Ishikawa (cell line): ENCODE measurements around the gene UBAC2.

ENCODE experiments used
- CEBPB ChIP-seq: IDR thresholded peaks from 2 replicates; pipeline ENCODE4 v1.6.1; 2012
- CREB1 ChIP-seq: IDR thresholded peaks from 2 replicates; pipeline ENCODE4 v1.6.1; 2012; ENCODE audit warnings: low read depth
- EGR1 ChIP-seq: IDR thresholded peaks from 2 replicates; pipeline ENCODE4 v1.6.1; 2012
- EP300 ChIP-seq: IDR thresholded peaks from 2 replicates; pipeline ENCODE4 v1.6.1; 2012; ENCODE audit warnings: borderline replicate concordance
- FOXM1 ChIP-seq: IDR thresholded peaks from 2 replicates; pipeline ENCODE4 v1.6.1; 2012; ENCODE audit warnings: low read depth, borderline replicate concordance
- NFIC ChIP-seq: IDR thresholded peaks from 2 replicates; pipeline ENCODE4 v1.6.1; 2012
- RAD21 ChIP-seq: IDR thresholded peaks from 2 replicates; pipeline ENCODE4 v1.6.1; 2012; ENCODE audit warnings: low read depth
- TAF1 ChIP-seq: IDR thresholded peaks from 2 replicates; pipeline ENCODE4 v1.6.1; 2012; ENCODE audit warnings: low read depth, mild to moderate bottlenecking
- TCF12 ChIP-seq: IDR thresholded peaks from 2 replicates; pipeline ENCODE4 v1.6.1; 2012; ENCODE audit warnings: low read depth
- TEAD4 ChIP-seq: IDR thresholded peaks from 2 replicates; pipeline ENCODE4 v1.6.1; 2012
- YY1 ChIP-seq: IDR thresholded peaks from 2 replicates; pipeline ENCODE4 v1.6.1; 2012; ENCODE audit warnings: low read depth
- ZBTB7A ChIP-seq: IDR thresholded peaks from 2 replicates; pipeline ENCODE4 v1.6.1; 2012; ENCODE audit warnings: low read depth
- TF ChIP-seq, protein P1 (sequence below): IDR thresholded peaks from 2 replicates; pipeline ENCODE4 v1.6.1; 2012
- TF ChIP-seq, protein P2 (sequence below): IDR thresholded peaks from 2 replicates; pipeline ENCODE4 v1.6.1; 2012
- TF ChIP-seq, protein P3 (sequence below): IDR thresholded peaks from 2 replicates; pipeline ENCODE4 v1.6.1; 2012; ENCODE audit warnings: low read depth, mild to moderate bottlenecking

UBAC2 gene

DNA sequence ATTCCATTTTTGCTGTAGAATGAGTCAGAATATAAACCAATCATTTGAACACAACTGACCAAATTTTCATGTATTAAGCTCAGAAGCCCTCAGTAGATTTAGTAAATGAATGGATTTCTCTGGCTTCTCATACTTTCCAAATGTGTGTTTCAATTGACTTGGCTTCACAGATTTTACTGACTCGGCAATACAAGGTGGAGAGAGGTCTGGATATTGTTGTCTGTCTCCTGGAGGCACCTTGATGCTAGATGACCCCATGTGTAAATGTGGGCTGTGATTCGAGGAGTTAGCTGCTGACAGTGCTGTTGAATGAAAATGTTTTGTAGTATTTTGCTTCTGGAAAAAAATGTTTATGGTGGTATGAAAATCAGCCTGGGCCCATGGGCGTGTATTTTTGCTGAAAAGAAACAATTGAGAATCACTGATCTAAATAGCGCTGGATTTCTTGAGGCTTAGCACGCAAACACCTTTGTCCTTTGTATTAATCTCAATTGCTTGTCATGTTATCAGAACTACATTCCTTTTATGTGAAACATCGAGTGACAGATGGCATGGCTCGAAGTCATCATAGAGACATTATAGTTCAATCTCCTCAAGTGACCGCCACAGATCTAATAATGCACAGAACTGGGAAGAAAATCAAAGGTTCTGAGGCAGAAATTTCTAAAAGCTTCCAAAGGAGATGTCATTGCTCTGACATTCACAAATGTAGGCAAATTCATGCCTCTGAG lies 41.2 kb upstream of the UBAC2 start:
- TF ChIP-seq, protein P1, sequence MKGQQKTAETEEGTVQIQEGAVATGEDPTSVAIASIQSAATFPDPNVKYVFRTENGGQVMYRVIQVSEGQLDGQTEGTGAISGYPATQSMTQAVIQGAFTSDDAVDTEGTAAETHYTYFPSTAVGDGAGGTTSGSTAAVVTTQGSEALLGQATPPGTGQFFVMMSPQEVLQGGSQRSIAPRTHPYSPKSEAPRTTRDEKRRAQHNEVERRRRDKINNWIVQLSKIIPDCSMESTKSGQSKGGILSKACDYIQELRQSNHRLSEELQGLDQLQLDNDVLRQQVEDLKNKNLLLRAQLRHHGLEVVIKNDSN: no peak
- TF ChIP-seq, protein P2, sequence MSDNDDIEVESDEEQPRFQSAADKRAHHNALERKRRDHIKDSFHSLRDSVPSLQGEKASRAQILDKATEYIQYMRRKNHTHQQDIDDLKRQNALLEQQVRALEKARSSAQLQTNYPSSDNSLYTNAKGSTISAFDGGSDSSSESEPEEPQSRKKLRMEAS: no peak
- no peak for TF ChIP-seq EP300
- TF ChIP-seq RAD21: no peak
- TF ChIP-seq YY1: no peak
- TF ChIP-seq TCF12: no peak
- TF ChIP-seq TEAD4: no peak
- no peak for TF ChIP-seq NFIC
- TF ChIP-seq, protein P3, sequence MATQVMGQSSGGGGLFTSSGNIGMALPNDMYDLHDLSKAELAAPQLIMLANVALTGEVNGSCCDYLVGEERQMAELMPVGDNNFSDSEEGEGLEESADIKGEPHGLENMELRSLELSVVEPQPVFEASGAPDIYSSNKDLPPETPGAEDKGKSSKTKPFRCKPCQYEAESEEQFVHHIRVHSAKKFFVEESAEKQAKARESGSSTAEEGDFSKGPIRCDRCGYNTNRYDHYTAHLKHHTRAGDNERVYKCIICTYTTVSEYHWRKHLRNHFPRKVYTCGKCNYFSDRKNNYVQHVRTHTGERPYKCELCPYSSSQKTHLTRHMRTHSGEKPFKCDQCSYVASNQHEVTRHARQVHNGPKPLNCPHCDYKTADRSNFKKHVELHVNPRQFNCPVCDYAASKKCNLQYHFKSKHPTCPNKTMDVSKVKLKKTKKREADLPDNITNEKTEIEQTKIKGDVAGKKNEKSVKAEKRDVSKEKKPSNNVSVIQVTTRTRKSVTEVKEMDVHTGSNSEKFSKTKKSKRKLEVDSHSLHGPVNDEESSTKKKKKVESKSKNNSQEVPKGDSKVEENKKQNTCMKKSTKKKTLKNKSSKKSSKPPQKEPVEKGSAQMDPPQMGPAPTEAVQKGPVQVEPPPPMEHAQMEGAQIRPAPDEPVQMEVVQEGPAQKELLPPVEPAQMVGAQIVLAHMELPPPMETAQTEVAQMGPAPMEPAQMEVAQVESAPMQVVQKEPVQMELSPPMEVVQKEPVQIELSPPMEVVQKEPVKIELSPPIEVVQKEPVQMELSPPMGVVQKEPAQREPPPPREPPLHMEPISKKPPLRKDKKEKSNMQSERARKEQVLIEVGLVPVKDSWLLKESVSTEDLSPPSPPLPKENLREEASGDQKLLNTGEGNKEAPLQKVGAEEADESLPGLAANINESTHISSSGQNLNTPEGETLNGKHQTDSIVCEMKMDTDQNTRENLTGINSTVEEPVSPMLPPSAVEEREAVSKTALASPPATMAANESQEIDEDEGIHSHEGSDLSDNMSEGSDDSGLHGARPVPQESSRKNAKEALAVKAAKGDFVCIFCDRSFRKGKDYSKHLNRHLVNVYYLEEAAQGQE: no peak
- TF ChIP-seq ZBTB7A: no peak
- no peak for TF ChIP-seq FOXM1
- no peak for TF ChIP-seq CREB1
- no peak for TF ChIP-seq TAF1
- TF ChIP-seq EGR1: no peak
- no peak for TF ChIP-seq CEBPB

DNA sequence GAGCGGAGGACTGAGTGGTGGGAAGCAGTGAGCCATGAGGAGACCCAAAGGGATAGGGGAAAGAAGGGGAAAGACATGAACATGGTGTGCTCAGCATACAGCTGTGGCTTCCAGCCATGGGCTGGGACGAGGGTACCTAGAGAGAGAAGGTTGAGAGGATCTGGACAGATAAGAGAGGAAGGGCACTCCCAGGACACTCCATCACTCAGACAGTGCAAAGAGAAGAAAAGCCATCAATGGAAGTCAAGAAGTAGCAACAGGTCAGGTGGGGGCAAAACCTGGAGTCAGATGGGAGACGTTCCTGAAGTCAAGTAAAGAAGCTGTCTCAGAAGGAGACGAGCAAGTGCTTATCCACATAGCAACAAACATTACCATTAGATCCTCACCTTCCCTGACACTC lies 40.2 kb upstream of the UBAC2 start:
- TF ChIP-seq, protein P2: no peak

DNA sequence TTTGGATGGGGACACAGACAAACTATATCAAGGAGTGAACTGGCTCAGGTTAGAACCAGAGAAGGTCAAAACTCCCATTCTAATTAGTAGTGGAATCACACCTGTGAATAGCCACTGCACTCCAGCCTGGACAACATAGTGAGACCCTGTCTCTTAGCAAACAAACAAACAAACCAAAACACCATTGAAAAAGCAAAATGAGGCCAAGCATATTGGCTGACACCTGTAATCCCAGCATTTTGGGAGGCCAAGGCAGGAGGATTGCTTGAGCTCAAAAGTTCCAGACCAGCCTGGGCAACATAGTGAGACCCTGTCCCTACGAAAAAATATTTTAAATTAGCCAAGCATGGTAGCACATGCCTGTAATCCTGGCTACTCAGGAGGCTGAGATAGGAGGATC lies 39.1 kb upstream of the UBAC2 start:
- TF ChIP-seq, protein P3: no peak
- TF ChIP-seq TEAD4 (no peak), FOXM1 (no peak), TCF12 (no peak), YY1 (no peak), CREB1 (no peak), RAD21 (no peak), EP300 (no peak), CEBPB (no peak), EGR1 (no peak), ZBTB7A (no peak), TAF1 (no peak), NFIC (no peak)
- TF ChIP-seq, protein P2: no peak
- TF ChIP-seq, protein P1: no peak

DNA sequence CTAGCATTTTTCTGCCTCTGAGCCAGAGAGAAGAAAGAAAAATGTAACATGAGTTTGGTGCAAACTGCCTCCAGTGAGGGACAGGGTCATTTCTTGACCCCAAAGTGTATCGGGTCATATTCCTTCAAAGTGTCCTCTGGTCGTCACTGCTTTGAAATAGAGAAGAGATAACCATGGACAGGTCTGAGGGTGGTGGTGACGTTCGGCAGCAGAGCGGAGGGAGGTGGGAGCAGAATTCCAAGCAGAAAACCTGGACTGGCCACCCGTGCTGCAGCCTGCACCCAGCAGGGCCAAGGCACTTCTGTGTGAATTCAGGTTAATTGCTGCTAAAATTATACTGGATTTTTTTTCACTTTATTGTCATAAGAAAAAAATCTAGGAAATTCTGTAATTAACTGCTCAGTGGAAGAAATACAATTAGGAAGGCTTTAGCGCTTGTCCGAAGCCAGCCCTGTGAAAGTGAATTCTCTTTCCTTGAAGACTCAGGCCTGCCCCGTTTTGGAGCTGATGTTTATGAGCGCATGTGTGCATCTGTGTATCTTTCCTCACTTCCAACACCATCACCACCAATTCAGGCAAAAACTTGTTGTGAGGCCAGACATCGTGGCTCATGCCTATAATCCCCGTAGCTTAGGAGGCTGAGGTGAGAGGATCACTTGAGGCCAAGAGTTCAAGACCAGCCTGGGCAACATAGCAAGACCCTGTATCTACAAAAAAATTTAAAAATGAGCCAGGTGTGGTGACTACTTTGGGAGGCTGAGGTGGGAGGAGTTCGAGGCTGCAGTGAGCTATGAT lies 37.9 kb upstream of the UBAC2 start:
- no peak for TF ChIP-seq ZBTB7A
- no peak for TF ChIP-seq CREB1
- TF ChIP-seq TAF1: no peak
- TF ChIP-seq, protein P1: no peak

DNA sequence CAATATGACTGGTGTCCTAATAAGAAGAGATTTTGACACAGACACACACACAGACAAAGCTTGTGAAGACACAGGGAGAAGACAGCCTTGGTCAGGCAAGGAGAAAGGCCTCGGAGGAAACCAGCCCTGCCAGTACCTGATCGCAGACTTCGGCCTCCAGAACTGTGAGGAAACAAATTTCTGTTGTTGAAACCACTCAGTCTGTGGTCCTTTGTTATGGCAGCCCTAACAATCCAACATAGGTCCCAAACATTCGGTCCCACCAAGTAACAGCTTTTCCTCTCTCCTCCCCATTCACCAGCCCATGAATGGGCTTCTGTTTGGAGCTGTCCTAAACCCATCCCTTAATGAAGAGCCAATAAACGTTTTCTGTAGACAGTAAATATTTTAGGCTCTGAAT lies 36.4 kb upstream of the UBAC2 start:
- TF ChIP-seq EP300 (no peak), ZBTB7A (no peak), RAD21 (no peak), NFIC (no peak), TEAD4 (no peak)
